Endometrial microvascular endothelial cells (primary cell): Measurements from ENCODE around the gene DHX15. TPM values are rescaled to one million over a fixed set of nuclear protein-coding genes. Genes with fewer than 3 reads are reported as not detected.

Experiments used
- in situ Hi-C: cut with HindIII; loops from 2 replicates; pipeline ENCODE4 v1.10.0; 2017; ENCODE audit warnings: low sequenced_read_pairs, low pct_unique_long_range_greater_than_20kb; ENCODE audit errors: inconsistent ontology term
- total RNA-seq: library from RNA; depleted of rRNA; stranded (reverse); fragments of >200 nt; gene quantifications from one replicate; pipeline ENCODE4 v1.2.3, GENCODE V29; 2015; ENCODE audit errors: inconsistent ontology term

The DHX15 gene
- total RNA-seq, 1 donor from 2014 or later, result 155 TPM

DNA sequence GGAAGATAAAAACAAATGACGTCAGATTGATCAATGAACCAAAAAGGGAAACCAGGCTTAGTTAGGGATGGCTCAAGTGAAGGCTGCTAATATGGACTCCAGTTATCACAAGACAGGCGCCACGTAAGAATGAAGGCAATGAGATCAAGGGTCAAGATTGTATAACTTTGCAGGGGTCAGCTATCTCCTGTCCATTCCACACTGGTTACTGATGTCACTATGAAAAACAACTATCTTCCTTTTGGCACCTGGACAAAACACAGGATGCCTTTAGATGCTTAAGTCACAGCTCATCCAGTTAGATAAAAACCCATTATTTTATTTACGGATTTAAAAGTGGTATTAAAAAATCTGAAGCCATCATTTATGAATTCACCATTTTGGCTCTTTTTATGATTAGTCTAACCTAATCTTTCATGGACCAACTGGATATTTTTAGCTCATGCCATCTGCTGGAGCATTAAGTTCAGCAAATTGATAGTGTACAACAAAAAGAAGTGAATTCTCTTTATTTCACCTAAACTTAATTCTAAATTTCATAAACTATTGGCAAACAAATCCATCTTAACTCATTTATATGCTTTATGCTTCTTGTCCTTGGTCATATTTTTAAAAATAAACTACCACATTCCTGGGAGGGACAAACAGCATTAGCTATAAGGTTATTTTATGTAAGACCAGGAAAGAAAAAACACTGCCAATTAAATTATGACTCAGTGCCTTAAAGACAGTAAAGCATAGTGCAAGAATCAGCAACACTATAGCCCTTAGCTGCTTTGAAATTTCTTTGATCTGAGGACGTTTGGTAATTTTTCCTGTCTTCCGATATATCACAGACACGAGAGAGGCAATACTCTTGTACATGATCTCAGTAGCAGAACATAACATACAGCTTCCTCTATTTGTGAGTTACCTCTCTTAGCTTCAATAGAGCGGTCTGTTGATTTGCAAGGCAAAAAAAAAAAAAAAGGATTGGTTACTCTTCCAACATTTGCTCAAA lies 27.0 kb downstream of the DHX15 start:
- in situ Hi-C loops, result no loop called here

DNA sequence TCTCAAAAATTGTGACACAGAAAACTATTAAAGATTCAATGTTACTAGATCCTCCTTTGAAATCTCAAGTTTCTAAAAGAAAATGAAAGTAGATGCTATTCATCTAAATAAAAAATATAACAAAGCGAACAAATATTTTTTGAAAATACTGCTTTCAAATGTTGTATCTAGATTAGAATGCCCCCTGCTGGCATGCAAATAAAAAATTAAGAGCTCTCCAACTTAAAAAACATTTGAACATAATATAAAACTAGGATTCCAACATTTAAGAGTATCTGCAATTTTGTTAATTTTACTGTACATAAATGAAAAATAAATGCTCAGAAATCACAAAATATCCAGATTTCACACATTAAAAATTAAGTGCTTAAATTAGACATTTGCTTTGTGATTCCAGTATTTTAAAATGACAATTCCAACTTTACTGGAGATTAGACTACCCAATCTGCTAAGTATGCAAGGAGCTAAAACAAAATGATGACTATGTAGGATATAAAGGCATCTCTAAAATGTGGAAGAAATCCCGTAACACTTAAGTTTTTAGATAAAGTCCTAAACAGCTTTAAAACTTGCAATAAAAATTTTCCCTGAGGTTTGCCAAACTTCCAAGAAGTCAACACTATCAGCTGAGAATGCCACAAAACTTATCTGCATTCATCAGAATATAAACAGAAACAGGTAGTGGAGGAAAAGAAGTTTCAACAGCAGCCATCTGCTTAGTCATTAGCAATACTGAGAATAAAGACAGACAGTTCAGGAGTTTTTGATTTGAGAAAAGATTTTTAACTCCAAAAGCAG lies 32.7 kb downstream of the DHX15 start:
- in situ Hi-C loops, result no loop called here

DNA sequence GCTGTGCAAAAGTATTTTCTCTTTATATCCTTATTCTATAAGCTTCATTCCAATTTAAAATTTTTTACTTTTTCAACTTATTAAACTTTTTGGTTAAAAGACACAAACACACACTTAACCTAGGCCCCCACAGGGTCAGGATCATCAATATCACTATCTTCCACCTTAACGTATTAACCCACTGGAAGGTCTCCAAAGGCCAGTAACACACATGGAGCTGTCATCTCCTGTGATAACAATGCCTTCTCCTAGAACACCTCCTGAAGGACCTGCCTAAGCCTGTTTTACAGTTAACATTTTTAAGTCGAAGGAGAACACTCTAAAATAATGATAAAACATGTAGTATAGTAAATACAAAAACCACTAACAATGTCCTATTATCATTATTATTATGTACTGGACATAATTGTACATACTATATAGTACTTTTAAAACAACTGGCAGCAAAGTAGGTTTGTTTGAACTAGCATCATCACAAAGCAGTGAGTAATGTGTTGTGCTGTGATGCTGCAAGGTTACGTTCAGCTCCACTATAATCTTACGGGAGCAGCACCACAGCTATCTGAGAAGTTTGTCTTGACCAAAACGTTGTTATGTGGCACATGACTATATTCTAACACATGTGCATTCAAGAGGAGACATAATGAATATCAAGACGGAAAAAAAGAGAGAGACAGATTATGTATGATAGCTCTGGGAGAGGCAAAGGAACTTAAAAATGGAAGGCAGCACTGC lies 33.7 kb downstream of the DHX15 start:
- in situ Hi-C loops, result no loop called here

DNA sequence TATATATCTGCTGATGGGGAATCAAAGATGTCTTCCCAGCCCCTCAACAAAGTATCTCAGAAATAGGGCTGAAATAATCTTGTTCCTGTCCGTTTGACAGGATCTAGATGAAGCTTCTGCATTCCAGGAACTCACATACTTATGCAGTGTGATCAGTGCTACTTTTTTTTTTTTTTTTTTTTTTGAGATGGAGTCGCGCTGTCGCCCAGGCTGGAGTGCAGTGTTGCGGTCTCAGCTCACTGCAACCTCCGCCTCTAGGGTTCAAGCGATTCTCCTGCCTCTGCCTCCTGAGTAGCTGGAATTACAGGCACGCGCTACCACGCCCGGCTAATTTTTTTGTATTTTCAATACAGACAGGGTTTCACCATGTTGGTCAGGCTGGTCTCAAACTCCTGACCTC lies 36.4 kb downstream of the DHX15 start:
- in situ Hi-C loops, result no loop called here

DNA sequence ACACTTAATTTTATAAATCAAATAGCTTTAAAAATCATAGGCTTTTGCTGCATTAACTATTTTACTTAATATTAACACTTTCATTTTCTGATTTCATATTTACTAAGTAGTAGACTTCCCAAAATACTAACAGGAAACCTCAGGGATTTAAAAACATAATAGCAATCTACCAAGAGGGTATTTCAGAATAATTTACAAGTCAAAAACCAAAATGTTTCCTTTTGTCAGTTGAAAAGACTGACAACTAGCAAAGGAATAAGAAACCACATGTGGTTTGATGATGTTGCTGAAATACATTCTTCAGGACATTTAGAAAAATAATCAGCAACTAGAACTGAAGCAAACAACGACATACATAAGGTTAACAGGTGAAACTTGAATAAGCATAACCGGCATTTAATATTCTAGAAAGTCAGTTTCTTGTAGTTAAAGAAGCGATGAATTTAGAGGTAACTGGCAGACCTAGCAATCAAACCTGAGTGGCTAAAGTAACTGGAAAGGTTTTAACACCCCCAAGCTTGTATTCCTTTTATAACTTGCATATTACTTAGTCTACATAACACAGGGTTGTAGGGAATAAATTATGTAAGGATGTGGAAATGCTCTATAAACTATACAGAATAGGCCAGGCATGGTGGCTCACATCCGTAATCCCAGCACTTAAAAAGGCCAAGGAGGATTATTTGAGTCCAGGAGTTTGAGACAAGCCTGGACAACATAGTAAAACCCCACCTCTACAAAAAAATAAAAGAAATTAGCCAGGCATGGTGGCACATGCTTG lies 40.0 kb downstream of the DHX15 start:
- in situ Hi-C loops, result no loop called here

DNA sequence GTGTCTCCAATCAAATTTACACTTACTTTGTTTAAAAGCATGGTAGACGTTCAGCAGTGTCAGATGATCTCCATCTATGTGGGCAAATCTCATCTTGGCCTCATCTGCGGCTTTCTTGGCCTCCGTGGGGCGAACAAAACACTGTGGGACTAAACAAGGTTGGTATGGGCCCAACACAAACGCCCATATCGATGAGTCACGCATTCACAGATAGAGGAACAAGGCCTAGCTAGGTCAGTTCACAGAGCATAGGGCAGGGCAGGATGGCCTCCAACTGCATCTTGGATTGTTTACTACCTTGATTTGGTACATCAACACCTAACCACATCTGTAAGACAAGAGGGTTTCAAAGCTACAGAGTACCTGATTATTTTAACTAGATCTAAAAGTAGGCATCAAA lies 47.3 kb downstream of the DHX15 start:
- in situ Hi-C loops, result no loop called here

DNA sequence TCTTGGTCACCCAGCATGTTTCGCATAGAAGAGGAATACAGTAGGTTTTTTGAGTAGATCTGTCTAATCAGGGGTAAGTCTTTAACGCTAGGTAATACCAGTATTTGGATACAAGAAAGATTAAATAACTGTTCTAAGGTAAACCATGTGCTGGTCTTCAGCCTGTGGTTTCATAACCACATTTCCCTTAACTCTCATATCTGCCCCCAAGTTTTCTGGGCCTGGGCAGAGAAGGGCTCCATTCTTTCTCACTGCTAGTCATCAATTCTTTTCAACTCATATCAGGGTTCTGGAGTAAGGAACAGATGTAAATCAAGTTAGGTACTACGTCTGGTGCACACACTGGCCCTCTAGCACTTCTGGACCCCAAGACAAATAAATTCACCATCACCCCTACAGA lies 49.0 kb downstream of the DHX15 start:
- in situ Hi-C loops, result no loop called here

DNA sequence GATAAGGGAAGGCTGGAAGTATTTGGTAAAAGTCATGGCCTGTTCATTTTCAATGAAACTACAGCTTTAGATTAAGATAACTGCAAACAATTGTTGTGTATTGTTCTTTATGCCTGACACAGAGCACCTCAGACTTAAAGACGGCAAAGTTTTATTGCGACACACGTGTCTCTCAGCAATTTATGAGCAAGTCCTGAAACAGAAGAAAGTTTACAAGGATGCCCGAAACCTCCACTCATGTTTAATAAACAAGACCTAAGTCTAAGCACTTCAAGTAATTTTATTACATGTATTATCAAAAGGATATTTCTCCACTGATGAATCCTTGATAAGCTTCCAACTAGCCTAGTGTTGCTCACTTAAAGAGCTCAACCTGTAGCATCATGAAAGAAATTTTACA lies 51.0 kb downstream of the DHX15 start:
- in situ Hi-C loops, result no loop called here

DNA sequence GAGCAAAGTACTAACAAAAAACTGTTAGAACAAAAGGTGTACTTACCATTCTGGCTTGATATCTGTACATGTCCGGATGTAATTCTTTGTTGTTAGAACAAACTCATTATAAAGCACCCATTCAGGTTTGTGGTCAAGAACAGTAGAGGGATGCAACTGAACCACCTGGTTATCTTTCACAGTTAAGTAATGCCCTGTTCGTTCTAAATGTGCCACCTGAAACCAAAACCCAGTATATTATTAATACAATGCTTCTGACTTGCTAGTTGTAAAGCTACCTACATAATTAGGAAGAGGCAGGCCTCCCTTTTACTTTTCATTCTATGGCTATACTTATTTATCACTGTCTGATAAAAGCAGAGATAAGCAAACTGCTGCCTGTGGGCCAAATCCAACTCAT lies 54.8 kb downstream of the DHX15 start:
- in situ Hi-C loops, result no loop called here

DNA sequence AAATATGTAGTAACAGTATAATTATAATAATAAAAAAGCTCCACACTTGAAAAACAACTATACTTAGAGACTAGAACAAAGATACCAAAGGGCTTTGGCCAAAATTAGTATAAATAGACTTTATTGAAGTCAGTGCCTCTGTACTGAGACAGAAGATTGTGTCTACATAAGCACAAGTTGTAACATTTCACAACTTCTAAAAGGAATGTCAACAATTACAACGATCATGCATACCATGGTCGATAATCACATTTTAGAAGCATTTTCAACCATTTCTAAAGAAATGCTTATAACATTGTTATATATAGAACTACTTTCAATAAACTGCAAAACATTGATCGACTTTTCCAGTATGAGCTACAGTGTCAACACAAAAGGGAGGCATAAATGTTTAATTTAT lies 57.0 kb downstream of the DHX15 start:
- in situ Hi-C loops, result no loop called here

DNA sequence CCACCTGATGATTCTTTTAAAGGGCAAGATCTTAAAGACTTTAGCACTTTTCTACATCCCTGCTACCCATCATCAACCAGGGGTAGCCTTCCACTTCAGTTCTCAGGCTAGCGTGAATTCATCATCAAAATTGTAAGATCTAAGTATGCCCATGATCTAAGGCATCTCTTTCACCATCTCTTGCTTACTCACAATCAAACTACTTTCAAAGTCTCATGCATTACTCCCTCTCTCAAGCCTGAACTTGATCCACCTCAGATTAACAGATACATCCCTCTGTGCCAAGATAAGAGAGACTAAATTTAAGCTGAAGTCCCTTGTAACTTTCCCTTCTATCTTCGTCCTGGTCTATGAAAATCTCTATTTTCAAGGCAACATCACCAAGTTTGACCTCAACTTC lies 62.8 kb downstream of the DHX15 start:
- in situ Hi-C loops, result no loop called here

DNA sequence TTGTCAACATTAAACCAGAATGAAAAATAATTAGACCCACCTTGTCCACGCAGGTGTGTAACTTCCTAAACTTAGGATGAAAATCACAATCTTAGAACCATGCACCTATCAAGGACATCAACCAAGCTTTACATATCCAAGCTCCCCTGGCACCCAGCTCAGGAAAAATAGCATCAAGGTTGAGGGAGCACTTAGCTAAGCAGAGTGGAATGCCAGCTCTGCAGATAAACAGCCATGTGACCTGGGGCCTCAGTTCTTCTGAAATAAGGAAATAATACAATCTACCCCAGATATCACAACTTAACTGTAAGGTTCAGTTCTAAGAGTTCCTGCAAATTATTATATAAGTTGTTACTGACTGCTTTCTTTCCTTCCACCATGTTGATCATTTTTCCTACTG lies 64.7 kb downstream of the DHX15 start:
- in situ Hi-C loops, result no loop called here

DNA sequence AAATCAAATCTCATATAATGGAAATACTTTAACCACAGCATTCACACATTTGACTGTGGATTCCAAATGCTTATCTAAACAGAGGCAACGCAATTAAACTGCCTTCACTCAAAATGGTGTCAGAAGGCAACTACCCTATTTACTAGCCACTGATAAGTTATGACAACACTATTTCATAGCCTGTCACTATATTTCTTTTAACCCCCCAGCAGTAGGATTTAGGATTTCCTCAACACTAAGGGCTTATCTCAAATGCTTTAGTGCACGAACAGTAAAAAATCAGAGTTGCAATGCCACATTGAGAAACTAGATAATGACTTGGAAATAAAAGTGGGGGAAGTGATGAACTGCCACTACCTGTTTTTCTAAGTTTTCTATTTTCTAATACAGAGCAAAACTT lies 66.7 kb downstream of the DHX15 start:
- in situ Hi-C loops, result no loop called here

DNA sequence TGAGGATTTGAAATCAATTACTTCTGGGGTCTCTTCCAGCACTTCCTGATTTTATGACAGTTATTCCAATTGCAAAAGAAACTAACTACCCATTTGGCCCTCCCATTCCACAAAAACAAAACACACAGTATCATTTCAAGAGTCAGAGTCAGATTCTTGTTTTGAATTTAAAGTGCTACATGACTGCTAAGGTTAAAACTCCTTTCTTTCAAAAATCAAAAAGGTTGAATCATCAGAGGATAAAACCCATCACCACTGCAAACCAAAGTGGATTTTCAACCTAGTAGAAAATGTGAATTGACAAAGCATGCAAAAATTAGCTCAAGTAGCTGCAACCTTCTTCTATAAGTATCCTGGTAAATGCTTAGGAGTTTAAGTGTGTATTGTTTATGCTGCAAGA lies 67.4 kb downstream of the DHX15 start:
- in situ Hi-C loops, result no loop called here

DNA sequence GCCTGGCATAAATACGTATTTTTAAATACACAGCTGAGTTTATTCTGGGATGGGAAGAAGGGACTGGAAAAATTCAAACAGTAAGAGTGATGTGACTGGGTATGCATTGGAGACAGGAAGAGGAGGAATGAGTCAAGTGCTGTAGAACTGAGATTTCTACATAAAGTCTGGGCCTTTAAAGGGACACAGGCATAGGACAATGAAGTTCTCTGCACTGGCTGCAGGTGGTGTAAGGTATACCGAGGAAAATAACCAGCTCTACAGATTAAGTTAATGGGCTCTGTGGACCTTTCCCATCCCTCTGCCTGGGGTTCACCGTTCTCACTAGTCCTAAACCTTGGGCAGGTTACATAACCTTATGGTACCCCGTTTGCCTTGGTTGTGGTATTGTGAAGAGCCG lies 68.7 kb downstream of the DHX15 start:
- in situ Hi-C loops, result no loop called here

DNA sequence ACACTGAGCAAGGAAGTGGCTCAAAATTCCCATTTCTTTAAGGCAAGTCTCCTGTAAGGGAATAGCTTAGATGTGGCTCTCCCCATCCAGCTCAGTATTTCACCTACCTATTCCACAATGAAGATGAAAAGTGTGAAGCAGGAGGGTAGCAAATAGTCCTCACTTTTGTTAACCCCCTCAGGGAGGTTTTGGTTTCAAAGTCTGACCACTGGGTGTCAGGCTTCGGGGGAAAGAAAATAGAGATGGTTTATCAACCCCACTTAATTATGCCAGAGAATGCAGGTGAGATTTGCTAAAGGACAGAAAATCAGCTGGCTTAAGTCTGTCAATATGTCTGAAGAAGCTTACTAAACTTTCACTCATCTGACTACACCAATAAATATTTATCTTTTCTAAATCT lies 69.5 kb downstream of the DHX15 start:
- in situ Hi-C loops, result no loop called here

DNA sequence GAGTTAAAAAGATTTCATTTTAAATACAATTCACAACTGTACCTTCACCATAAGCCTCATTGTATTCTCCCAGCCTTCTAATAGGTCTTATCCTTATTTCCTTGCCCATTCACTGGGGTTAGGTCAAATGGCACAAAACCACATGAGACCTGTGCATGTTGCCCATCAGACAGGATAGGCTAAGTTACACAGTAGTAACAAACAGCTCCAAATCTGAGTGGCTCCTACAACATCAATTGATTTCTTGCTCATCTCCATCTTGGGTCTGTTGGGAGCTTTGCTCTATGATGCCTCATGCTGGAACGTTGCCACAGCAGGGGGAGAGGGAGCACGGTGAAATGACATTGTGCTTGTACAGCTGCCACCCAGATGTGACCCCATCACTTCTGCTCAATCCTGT lies 70.6 kb downstream of the DHX15 start:
- in situ Hi-C loops, result no loop called here

DNA sequence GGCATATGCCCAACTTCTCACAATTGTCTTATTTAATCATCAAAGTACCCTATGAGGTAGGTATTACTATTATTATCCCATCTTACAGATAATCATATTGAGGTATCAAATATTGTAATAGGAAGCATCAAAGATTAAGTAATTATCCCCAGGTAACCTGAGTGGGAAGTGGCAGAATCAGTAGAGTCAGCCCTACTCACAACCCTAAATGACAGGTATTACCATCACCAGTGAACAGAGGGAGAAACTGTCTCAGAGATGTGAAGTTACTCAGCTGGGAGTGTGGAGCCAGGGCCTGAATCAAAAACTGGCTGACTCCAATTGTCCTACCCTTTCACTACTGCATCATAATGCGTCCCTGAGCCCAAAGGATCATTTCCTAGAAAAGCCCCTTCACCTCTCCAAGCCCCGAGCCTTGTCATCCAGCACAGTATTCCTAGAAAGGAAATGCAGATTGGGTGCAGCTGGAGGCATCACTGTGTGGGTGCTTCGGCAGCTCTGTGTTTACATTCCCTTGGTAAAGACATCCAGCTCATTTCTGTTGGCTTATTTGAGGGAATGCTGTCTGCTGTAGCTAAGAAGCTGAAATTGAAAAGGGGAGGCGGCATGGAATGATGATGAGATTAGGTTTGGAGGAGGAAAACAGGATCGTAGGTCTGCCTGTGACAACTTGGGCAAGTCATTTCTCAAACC lies 72.8 kb downstream of the DHX15 start:
- in situ Hi-C loops, result no loop called here
